Natural killer cell treated with Interleukin-12 subunit alpha and Interleukin-12 subunit beta and Interleukin-15 and Interleukin-18, amount 100 ng/mL, for 72 hours (primary cell): ENCODE data around the gene FERMT3. TPM values are rescaled to one million over a fixed set of nuclear protein-coding genes. Genes with fewer than 3 reads are reported as not detected.

Source experiments
- ATAC-seq, 2 donors: fragments of 150-1000 bp; cut with Tn5 transposase in 1 of 2; sonication (Bioruptor Pico), chemical (Tn5 transposase) in 1 of 2; 2 replicates each; pipeline ENCODE4 v1.10.0; 2021
- DNase-seq: peaks from one replicate; pipeline ENCODE4 v3.0.0; 2022; ENCODE audit warnings: low spot score
- H3K27ac Mint-ChIP-seq, 2 donors: 1 replicate in 1 of 2; 2 replicates in 1 of 2; pipeline ENCODE4 v1.8.0; 2022; ENCODE audit warnings: mixed read lengths in 2 of 2, mild to moderate bottlenecking in 1 of 2, moderate library complexity in 1 of 2
- H3K27me3 Mint-ChIP-seq, 2 donors: 1 replicate in 1 of 2; 2 replicates in 1 of 2; pipeline ENCODE4 v1.8.0; 2022; ENCODE audit warnings: mixed read lengths in 2 of 2
- H3K36me3 Mint-ChIP-seq: one replicate; pipeline ENCODE4 v1.8.0; 2022; ENCODE audit warnings: mixed read lengths
- H3K4me1 Mint-ChIP-seq, 2 donors: 1 replicate in 1 of 2; 2 replicates in 1 of 2; pipeline ENCODE4 v1.8.0; 2022; ENCODE audit warnings: low read depth in 2 of 2, mixed read lengths in 2 of 2, mild to moderate bottlenecking in 1 of 2
- H3K4me3 Mint-ChIP-seq: one replicate; pipeline ENCODE4 v1.8.0; 2022; ENCODE audit warnings: mixed read lengths
- H3K9me3 Mint-ChIP-seq: 2 replicates; pipeline ENCODE4 v1.8.0; 2022; ENCODE audit warnings: mixed read lengths
- total RNA-seq, 2 donors: library from RNA; stranded (reverse); gene quantifications; one replicate each; pipeline ENCODE4 v1.2.3, GENCODE V29; 2022

FERMT3 gene
- total RNA-seq, 2 donors from 2014 or later: 249 to 276 TPM

DNA sequence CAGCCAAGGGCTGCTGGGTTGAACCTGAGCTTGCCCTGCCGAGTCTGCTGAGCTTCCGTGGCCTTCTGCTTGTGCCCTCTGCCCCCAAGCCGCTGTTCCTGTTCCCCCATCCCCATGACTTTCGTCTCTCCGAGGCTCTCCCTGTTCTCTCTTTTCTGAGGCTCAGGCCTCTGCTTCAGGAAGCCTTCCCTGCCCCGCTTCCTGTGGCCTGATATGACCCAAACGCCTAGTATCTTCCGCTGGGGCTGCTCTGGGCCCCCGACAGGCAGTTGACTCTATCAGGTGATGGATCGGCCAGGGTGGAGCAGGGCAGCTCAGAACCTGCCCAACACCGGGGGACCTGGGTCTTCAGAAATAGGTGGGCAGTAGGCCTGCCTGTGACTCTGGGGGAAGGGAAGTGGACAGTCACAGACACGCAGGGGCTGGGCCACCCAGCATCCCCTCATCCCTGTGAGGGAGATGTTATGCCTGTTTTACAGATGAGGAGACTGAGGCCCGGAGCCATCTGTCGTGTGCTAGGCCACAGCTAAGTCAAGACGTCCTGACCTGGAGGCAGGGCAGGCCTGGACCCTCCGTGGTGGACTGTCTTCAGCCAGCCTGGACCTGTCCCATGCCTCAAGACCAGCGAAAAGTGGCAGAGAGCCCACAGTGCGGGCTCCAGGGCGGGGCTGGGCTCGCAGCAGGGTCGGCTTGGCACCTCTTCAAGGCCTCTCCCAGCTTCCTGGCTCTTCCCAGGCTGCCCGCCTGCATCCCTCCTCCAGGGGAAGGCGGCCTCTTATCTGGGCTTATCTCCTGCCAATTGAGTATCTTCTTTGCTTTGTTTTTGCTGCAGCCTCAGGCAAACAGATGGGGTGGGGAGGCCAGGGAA is 61.7 kb downstream of the FERMT3 start:
- Mint-ChIP-seq H3K27me3 (no peaks in the 10 kb centered on the region), H3K4me3 (peak overlapping the region; percentile 100), H3K4me1 (peaks cover 26 to 30% of the 10 kb centered on the region in 2 donors), H3K9me3 (no peaks in the 10 kb centered on the region), H3K27ac (peak overlapping the region; percentile 99), H3K36me3 (no peaks in the 10 kb centered on the region)
- ATAC-seq (no peak), DNase-seq (no peak)

DNA sequence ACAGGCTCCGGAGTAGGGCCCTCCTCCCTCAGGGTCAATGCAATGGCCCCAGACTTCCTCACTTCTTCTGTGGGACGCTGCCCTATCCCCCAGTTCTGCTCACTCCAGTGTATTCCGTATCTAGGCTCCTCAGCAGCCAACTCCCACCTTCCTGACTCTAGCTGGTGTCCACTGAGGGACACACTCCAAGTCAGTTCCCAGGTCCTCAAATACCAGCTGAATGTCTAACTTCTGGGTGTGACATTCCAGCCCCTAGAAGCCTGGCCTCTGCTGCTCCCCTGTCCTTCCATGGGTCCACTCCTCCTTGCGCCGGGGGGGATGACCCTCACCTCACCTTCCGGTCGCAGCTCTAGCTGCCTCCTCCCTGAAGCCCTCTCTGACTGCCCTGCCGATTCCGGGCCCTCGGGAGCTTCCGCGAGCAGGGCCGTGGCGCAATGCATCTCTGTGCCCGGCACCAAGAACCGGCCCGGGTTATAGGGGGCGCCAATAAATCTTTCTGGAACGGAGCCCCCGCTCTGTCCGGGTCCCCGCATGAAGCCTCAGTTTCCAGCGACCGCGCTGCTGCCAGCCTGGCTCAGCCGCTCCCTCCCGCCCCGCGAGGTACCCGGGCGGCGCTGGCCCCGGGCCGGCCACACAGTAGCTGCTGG is 62.5 kb downstream of the FERMT3 start:
- DNase-seq (peak; percentile 87), ATAC-seq (peak; percentile 52 to 54)
- H3K36me3 Mint-ChIP-seq: no peaks in the 10 kb centered on the region
- H3K9me3 Mint-ChIP-seq: no peaks in the 10 kb centered on the region
- peak overlapping the region; percentile 99 for H3K27ac Mint-ChIP-seq
- H3K27me3 Mint-ChIP-seq: no peaks in the 10 kb centered on the region
- peak overlapping the region; percentile 100 for H3K4me3 Mint-ChIP-seq
- H3K4me1 Mint-ChIP-seq: peaks cover 26 to 30% of the 10 kb centered on the region in 2 donors

GRCh38 chr11:64269540-64270220 is 63.2 kb downstream of the FERMT3 start:
- DNase-seq: peak; percentile 98
- Mint-ChIP-seq H3K4me1 (peaks cover 26 to 30% of the 10 kb centered on the region in 2 donors), H3K9me3 (no peaks in the 10 kb centered on the region), H3K4me3 (peak overlapping the region; percentile 100), H3K36me3 (no peaks in the 10 kb centered on the region), H3K27me3 (no peaks in the 10 kb centered on the region), H3K27ac (peak overlapping the region; percentile 99)
- peak; percentile 87 to 92 for ATAC-seq

Other genes starting within 250 kb of the FERMT3 start
- gene COX8A, start 232.1 kb upstream of the FERMT3 start, total RNA-seq: 100 to 1,000 TPM; 383 to 427 TPM
- 10 to 100 TPM; 87.8 to 96.6 TPM for gene OTUB1, start 220.3 kb upstream of the FERMT3 start, total RNA-seq
- gene FLRT1, start 170.8 kb upstream of the FERMT3 start, total RNA-seq: not detected
- gene MACROD1, start 40.6 kb upstream of the FERMT3 start, total RNA-seq: 10 to 100 TPM in 1 of 2 donors, 1 to 10 TPM in 1; 3.0 to 12.7 TPM
- gene STIP1, start 20.6 kb upstream of the FERMT3 start, total RNA-seq: 100 to 1,000 TPM; 431 to 450 TPM
- gene TRPT1, start 19.5 kb downstream of the FERMT3 start, total RNA-seq: 10 to 100 TPM; 30.5 to 35.7 TPM
- 100 to 1,000 TPM in 1 of 2 donors, 10 to 100 TPM in 1; 83.6 to 120 TPM for gene NUDT22, start 19.6 kb downstream of the FERMT3 start, total RNA-seq
- 10 to 100 TPM; 31.2 to 33.0 TPM for gene DNAJC4, start 23.8 kb downstream of the FERMT3 start, total RNA-seq
- gene VEGFB, start 27.9 kb downstream of the FERMT3 start, total RNA-seq: 10 to 100 TPM; 38.7 to 42.3 TPM
- gene FKBP2, start 34.4 kb downstream of the FERMT3 start, total RNA-seq: 10 to 100 TPM; 33.1 to 53.5 TPM
- 100 to 1,000 TPM; 130 to 236 TPM for gene PPP1R14B, start 40.2 kb downstream of the FERMT3 start, total RNA-seq
- 10 to 100 TPM; 13.9 to 16.4 TPM for gene PLCB3, start 44.8 kb downstream of the FERMT3 start, total RNA-seq
- gene BAD, start 77.9 kb downstream of the FERMT3 start, total RNA-seq: 10 to 100 TPM; 29.5 to 46.9 TPM
- gene GPR137, start 79.1 kb downstream of the FERMT3 start, total RNA-seq: 10 to 100 TPM; 40.9 to 62.7 TPM
- gene KCNK4, start 84.6 kb downstream of the FERMT3 start, total RNA-seq: not detected
- not detected for gene CATSPERZ, start 93.6 kb downstream of the FERMT3 start, total RNA-seq
- 100 to 1,000 TPM in 1 of 2 donors, 10 to 100 TPM in 1; 67.2 to 116 TPM for gene ESRRA, start 98.8 kb downstream of the FERMT3 start, total RNA-seq
- 100 to 1,000 TPM; 171 to 203 TPM for gene TRMT112, start 110.8 kb downstream of the FERMT3 start, total RNA-seq
- gene PRDX5, start 111.4 kb downstream of the FERMT3 start, total RNA-seq: 100 to 1,000 TPM in 1 of 2 donors, 10 to 100 TPM in 1; 83.5 to 116 TPM
- gene CCDC88B, start 133.5 kb downstream of the FERMT3 start, total RNA-seq: 100 to 1,000 TPM; 172 to 224 TPM
- gene RPS6KA4, start 152.4 kb downstream of the FERMT3 start, total RNA-seq: 10 to 100 TPM; 20.7 to 29.5 TPM